Transverse colon (tissue), 4 donors: Measurements from ENCODE around the gene TTC4. TPM values are rescaled to one million over a fixed set of nuclear protein-coding genes. Genes with fewer than 3 reads are reported as not detected.

Experiments used
- DNase-seq: peaks from one replicate; pipeline ENCODE4 v3.0.0-alpha.2; 2019
- H3K27ac ChIP-seq, 4 donors: fragments of 200-600 bp; sonication (generic); 2 replicates each; pipeline ENCODE4 v1.5.1; 2016 to 2018; ENCODE audit warnings: inconsistent platforms in 4 of 4
- H3K27me3 ChIP-seq: fragments of 200-600 bp; sonication (generic); 2 replicates; pipeline ENCODE4 v1.5.1; 2017; ENCODE audit warnings: inconsistent platforms
- H3K36me3 ChIP-seq, 4 donors: fragments of 200-600 bp; sonication (generic); 2 replicates each; pipeline ENCODE4 v1.5.1; 2017 to 2019; ENCODE audit warnings: inconsistent platforms in 4 of 4
- H3K4me1 ChIP-seq, 4 donors: fragments of 200-600 bp; sonication (generic); 2 replicates each; pipeline ENCODE4 v1.5.1; 2017 to 2020; ENCODE audit warnings: inconsistent platforms in 4 of 4
- H3K4me3 ChIP-seq, 4 donors: fragments of 200-600 bp; sonication (generic); 1 replicate in 1 of 4; 2 replicates in 3 of 4; pipeline versions ENCODE4 v1.5.1 to v1.6.1; 2017 to 2019; ENCODE audit warnings: inconsistent platforms in 4 of 4
- H3K9me3 ChIP-seq, 2 donors: fragments of 200-600 bp; sonication (generic); 2 replicates each; pipeline ENCODE4 v1.5.1; 2017 to 2019; ENCODE audit warnings: inconsistent platforms in 2 of 2
- EP300 ChIP-seq: sonication (generic); formaldehyde crosslinking; IDR thresholded peaks from one replicate; pipeline ENCODE4 v1.6.1; 2017; ENCODE audit warnings: antibody characterized with exemption, low read depth
- POLR2A ChIP-seq: fragments of 450-650 bp; IDR thresholded peaks from one replicate; pipeline ENCODE4 v1.6.1; 2016; ENCODE audit warnings: antibody characterized with exemption, mild to moderate bottlenecking, moderate library complexity
- POLR2AphosphoS5 ChIP-seq, 3 donors: sonication (generic); formaldehyde crosslinking; IDR thresholded peaks; one replicate each; pipeline ENCODE4 v1.6.1; 2016; ENCODE audit warnings: antibody characterized with exemption in 3 of 3
- WGBS, 2 donors: methylation state at CpG; one replicate each; pipeline ENCODE4 v1.1.5; 2018; ENCODE audit warnings: low coverage in 1 of 2; 5-methylcytosine and 5-hydroxymethylcytosine counted together
- in situ Hi-C, 4 donors: fragments of 200-750 bp; cut with MboI; loops; one replicate each; pipeline versions ENCODE4 v1.15.0 to v1.15.1; 2017; ENCODE audit warnings: low sequenced_read_pairs in 3 of 4, low pct_ligation_motif_present in 1 of 4, low pct_unique_long_range_greater_than_20kb in 1 of 4
- intact Hi-C: fragments of 100-400 bp; cut with DNase I; formaldehyde crosslinking; loops from one replicate; pipeline ENCODE4 v1.15.1; 2023; ENCODE audit warnings: low total_unique reads
- total RNA-seq, 4 donors: library from RNA; depleted of rRNA; stranded (reverse); fragments of >200 nt; gene quantifications; one replicate each; pipeline ENCODE4 v1.1.0, GENCODE V29; 2016
- TF ChIP-seq, protein P1 (sequence below), 5 experiments: fragments of 200-600 bp in 3 of 5; fragments of 450-650 bp in 2 of 5; sonication (generic) in 3 of 5; IDR thresholded peaks; 1 replicate in 2 of 5; 2 replicates in 3 of 5; pipeline ENCODE4 v1.5.1; 2016 to 2017; ENCODE audit warnings: antibody characterized with exemption in 5 of 5, inconsistent platforms in 3 of 5, mild to moderate bottlenecking in 2 of 5, moderate library complexity in 1 of 5

Gene TTC4
- total RNA-seq, 4 donors from 2014 or later: 1.8 to 33.7 (median 15.2) TPM

DNA sequence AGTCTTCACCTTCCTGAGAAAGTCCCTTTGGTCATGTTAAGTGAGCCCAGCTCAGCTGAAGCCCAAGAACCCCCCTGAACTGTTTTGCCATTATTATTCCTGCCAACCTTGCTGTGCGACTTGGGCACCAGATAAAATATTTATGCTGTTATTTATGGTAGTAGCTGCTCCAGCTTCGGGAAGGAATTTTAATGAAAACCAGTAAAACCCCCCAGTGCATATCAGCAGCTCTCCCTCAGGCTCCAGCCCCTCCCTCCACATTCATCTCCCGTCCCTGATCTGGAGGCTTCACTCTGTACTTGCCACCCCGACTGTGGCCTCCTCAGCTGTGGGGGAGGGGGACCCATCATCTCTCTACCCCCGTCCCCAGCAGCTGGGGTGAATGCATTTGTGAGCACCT is 72.8 kb downstream of the TTC4 start:
- TF ChIP-seq POLR2A: no peak
- TF ChIP-seq, protein P1, sequence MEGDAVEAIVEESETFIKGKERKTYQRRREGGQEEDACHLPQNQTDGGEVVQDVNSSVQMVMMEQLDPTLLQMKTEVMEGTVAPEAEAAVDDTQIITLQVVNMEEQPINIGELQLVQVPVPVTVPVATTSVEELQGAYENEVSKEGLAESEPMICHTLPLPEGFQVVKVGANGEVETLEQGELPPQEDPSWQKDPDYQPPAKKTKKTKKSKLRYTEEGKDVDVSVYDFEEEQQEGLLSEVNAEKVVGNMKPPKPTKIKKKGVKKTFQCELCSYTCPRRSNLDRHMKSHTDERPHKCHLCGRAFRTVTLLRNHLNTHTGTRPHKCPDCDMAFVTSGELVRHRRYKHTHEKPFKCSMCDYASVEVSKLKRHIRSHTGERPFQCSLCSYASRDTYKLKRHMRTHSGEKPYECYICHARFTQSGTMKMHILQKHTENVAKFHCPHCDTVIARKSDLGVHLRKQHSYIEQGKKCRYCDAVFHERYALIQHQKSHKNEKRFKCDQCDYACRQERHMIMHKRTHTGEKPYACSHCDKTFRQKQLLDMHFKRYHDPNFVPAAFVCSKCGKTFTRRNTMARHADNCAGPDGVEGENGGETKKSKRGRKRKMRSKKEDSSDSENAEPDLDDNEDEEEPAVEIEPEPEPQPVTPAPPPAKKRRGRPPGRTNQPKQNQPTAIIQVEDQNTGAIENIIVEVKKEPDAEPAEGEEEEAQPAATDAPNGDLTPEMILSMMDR (IDR thresholded peaks at IDR 0.05): no peak
- TF ChIP-seq EP300: no peak
- no peak for TF ChIP-seq POLR2AphosphoS5 (IDR thresholded peaks at IDR 0.05)
- Histone ChIP-seq H3K4me3 (no peak overlapping the region), H3K36me3 (no peaks in the 10 kb centered on the region), H3K27ac (no peak overlapping the region), H3K9me3 (no peaks in the 10 kb centered on the region), H3K4me1 (peaks cover 3 to 12% (median 6%) of the 10 kb centered on the region in 4 donors), H3K27me3 (no peaks in the 10 kb centered on the region)
- DNase-seq: no peak
- in situ Hi-C loops (no loop called here), intact Hi-C loops (no loop called here)
- WGBS, 2 donors: 26 to 71% methylated on average over 3 to 5 of the region's 5 CpGs

DNA sequence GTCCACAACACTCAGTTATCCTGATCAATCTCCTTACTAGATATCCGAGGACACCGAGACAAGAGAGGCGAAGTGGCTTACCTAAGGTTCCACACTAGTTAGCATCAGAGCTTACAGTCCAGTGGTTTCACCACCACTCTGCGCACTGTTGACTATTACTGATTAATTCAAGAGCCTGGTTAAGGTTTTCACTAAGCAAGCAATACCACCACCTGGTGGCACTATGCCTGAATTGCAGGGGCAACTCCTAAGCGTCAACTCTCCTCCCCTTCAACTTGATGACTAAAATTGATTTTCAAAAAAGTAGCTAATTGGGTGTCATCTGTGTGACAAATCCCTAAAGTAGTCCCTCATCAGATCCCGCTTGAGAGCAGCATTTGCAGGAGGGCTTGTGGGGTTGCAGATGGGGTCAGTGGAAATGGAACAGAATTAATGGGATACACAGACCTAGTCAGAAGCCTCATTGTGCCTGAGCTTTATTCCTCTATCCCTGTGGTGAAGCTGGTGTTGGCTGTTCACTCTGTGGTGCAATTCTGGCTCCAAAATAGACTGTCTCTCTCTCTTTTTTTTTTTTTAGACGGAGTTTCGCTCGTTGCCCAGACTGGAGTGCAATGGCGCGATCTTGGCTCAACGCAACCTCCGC is 76.3 kb downstream of the TTC4 start:
- Histone ChIP-seq H3K4me1 (peaks cover 7 to 41% (median 30%) of the 10 kb centered on the region in 4 donors), H3K9me3 (no peaks in the 10 kb centered on the region), H3K27ac (peak overlapping the region in 2 of 4 donors; percentile 79 to 87), H3K27me3 (no peaks in the 10 kb centered on the region), H3K4me3 (no peak overlapping the region), H3K36me3 (no peaks in the 10 kb centered on the region)
- 91 to 96% methylated on average over 4 to 13 of the region's 13 CpGs for WGBS, 2 donors
- TF ChIP-seq POLR2AphosphoS5 (IDR thresholded peaks at IDR 0.05) (no peak), POLR2A (no peak)
- TF ChIP-seq, protein P1 (IDR thresholded peaks at IDR 0.05): peak; percentile 37 to 71 (median 63)
- in situ Hi-C loops: no loop called here
- intact Hi-C loops: no loop called here
- DNase-seq: no peak

Other genes starting within 250 kb of the TTC4 start
- 10 to 100 TPM; 70.6 to 79.7 (median 75.3) TPM for gene ACOT11, start 167.6 kb upstream of the TTC4 start, total RNA-seq
- 10 to 100 TPM in 1 of 4 donors, 1 to 10 TPM in 3; 1.4 to 28.5 (median 7.1) TPM for gene FAM151A, start 92.3 kb upstream of the TTC4 start, total RNA-seq
- 10 to 100 TPM; 16.1 to 69.9 (median 30.5) TPM for gene MROH7, start 74.1 kb upstream of the TTC4 start, total RNA-seq
- gene PARS2, start 48.7 kb downstream of the TTC4 start, total RNA-seq: 10 to 100 TPM in 1 of 4 donors, 1 to 10 TPM in 2, not detected in 1; 8.9 to 13.5 (median 9.1) TPM
- 100 to 1,000 TPM in 2 of 4 donors, 10 to 100 TPM in 2; 39.8 to 174 (median 98.4) TPM for gene TTC22, start 85.5 kb downstream of the TTC4 start, total RNA-seq
- gene DHCR24, start 171.3 kb downstream of the TTC4 start, total RNA-seq: 100 to 1,000 TPM in 3 of 4 donors, 10 to 100 TPM in 1; 71.5 to 222 (median 137) TPM